NCI-H510A treated with DMSO at 0.1 percent for 48 hours (cell line): ENCODE measurements around the gene TBR1.

ENCODE experiments used
- DNase-seq: peaks from one replicate; lab custom pipeline; 2025; lab: John Stamatoyannopoulos, UW

The TBR1 gene

GRCh38 chr2:161415034-161415986 lies 787 bp upstream of the TBR1 start:
- peak; percentile 22 for DNase-seq

- DNase-seq: no peak
Observed at GRCh38 chr2:161416708-161417437, 776 bp downstream of the TBR1 start.

- no peak for DNase-seq
Observed at GRCh38 chr2:161417438-161418274, 1.6 kb downstream of the TBR1 start.

- DNase-seq: no peak
Observed at GRCh38 chr2:161418275-161418714, 2.2 kb downstream of the TBR1 start.

GRCh38 chr2:161418715-161419637 lies 2.9 kb downstream of the TBR1 start:
- DNase-seq: no peak

- no peak for DNase-seq
Observed at GRCh38 chr2:161419638-161420190, 3.6 kb downstream of the TBR1 start.

GRCh38 chr2:161420406-161421074 lies 4.4 kb downstream of the TBR1 start:
- DNase-seq: no peak

GRCh38 chr2:161421686-161422085 lies 5.6 kb downstream of the TBR1 start:
- no peak for DNase-seq

- no peak for DNase-seq
Observed at GRCh38 chr2:161422816-161423403, 6.8 kb downstream of the TBR1 start.

GRCh38 chr2:161423421-161424393 lies 7.6 kb downstream of the TBR1 start:
- no peak for DNase-seq

- no peak for DNase-seq
Observed at GRCh38 chr2:161424394-161424769, 8.3 kb downstream of the TBR1 start.

- DNase-seq: no peak
Observed at GRCh38 chr2:161424891-161425727, 9.0 kb downstream of the TBR1 start.

GRCh38 chr2:161425728-161426454 lies 9.8 kb downstream of the TBR1 start:
- no peak for DNase-seq

- no peak for DNase-seq
Observed at GRCh38 chr2:161426455-161426921, 10.4 kb downstream of the TBR1 start.

GRCh38 chr2:161426922-161427663 lies 11.0 kb downstream of the TBR1 start:
- DNase-seq: no peak
